Measurements from ENCODE around the gene HERPUD1.

The HERPUD1 gene

DNA sequence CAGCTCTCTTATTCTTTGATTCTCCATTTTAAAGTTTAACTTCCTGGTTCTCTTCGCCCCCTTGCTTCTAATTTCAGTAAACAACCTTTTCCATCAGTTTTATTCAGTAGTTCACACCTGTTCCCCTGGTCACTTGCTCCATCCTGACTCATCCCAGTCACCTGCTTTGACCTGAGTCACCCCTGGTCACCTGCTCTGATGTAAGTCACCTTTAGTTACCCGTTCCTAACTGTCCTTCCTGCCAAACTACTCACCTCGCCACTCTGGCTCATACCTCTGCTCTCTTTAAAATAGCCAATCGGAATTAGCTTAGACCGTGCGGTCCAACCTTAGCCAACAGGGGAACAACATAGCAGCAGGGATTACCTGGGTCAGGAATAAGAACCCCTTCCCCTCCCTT, 52.7 kb downstream of the HERPUD1 start:
- no peak for ATAC-seq

DNA sequence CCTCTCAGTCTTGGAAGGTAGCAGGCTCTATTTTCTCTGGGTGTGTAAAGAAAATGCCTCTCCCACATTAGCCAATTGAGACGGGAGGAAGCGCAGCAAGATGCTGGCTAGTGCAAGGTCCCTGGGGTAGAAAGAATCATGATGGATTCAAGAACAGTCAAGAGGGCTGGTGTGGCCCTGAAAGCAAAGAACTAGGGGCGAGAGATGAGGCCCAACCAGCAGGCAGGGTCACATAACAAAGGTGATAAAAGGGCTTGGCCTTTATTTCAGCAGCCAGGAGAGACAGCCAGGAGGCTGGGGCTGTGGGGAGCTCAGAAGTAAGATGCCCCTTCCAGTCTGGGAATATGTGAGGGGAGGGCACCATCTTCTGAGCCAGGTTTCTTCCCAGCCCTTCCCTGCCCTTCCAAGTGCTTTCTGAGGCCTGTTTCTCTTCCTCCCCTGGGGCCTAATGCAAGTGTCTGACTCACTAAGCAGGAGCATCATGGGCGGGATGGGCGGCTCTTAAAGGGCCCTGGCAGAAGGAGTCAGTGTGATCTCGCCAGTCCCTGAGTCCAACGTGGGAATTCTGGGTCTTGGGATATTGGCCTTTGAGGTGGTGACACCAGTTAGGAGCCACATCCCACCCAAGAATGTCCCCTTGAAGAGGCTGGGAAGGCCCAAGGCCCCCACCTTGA, 53.5 kb downstream of the HERPUD1 start:
- no peak for TF ChIP-seq ZFP30 (CRISPR knock-in tag; IDR thresholded peaks at IDR 0.05)
- no peak for TF ChIP-seq BACH2 (CRISPR knock-in tag; IDR thresholded peaks at IDR 0.05; ENCODE audit: borderline replicate concordance)
- no peak for TF ChIP-seq ESRRG (CRISPR knock-in tag; IDR thresholded peaks at IDR 0.05)
- no peak for TF ChIP-seq RARB (CRISPR knock-in tag; IDR thresholded peaks at IDR 0.05)
- no peak for TF ChIP-seq PATZ1 (CRISPR knock-in tag; IDR thresholded peaks at IDR 0.05; ENCODE audit: borderline replicate concordance)
- TF ChIP-seq, protein P1, sequence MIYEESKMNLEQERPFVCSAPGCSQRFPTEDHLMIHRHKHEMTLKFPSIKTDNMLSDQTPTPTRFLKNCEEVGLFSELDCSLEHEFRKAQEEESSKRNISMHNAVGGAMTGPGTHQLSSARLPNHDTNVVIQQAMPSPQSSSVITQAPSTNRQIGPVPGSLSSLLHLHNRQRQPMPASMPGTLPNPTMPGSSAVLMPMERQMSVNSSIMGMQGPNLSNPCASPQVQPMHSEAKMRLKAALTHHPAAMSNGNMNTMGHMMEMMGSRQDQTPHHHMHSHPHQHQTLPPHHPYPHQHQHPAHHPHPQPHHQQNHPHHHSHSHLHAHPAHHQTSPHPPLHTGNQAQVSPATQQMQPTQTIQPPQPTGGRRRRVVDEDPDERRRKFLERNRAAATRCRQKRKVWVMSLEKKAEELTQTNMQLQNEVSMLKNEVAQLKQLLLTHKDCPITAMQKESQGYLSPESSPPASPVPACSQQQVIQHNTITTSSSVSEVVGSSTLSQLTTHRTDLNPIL (CRISPR knock-in tag; IDR thresholded peaks at IDR 0.05; ENCODE audit: low read depth), result no peak
- no peak for TF ChIP-seq ZC3H10 (CRISPR knock-in tag; IDR thresholded peaks at IDR 0.05)
- no peak for TF ChIP-seq GLIS3 (CRISPR knock-in tag; IDR thresholded peaks at IDR 0.05)
- TF ChIP-seq CSRNP3 (CRISPR knock-in tag; IDR thresholded peaks at IDR 0.05), result no peak
- no peak for TF ChIP-seq TCF4 (CRISPR knock-in tag; IDR thresholded peaks at IDR 0.05; ENCODE audit: borderline replicate concordance)
- TF ChIP-seq SNAI2 (CRISPR knock-in tag; IDR thresholded peaks at IDR 0.05), result no peak
- TF ChIP-seq ISL1 (CRISPR knock-in tag; IDR thresholded peaks at IDR 0.05), result no peak
- no peak for TF ChIP-seq ARNTL (CRISPR knock-in tag; IDR thresholded peaks at IDR 0.05; ENCODE audit: borderline replicate concordance, low read depth)
- no peak for TF ChIP-seq ZNF8 (CRISPR knock-in tag; IDR thresholded peaks at IDR 0.05)
- no peak for TF ChIP-seq OSR1 (CRISPR knock-in tag; IDR thresholded peaks at IDR 0.05)
- TF ChIP-seq ZNF565 (CRISPR knock-in tag; conservative IDR thresholded peaks at IDR 0.05; ENCODE audit: low read depth), result no peak
- TF ChIP-seq TOX (CRISPR knock-in tag; IDR thresholded peaks at IDR 0.05; ENCODE audit: borderline replicate concordance), result no peak
- no peak for TF ChIP-seq CSDC2 (CRISPR knock-in tag; IDR thresholded peaks at IDR 0.05)
- peak; percentile 73 for ATAC-seq

More for the DNA sequence above, 52.7 kb downstream of the HERPUD1 start:
- TF ChIP-seq CSDC2 (CRISPR knock-in tag; IDR thresholded peaks at IDR 0.05) (no peak), RARB (CRISPR knock-in tag; IDR thresholded peaks at IDR 0.05) (no peak), PPARA (CRISPR knock-in tag; IDR thresholded peaks at IDR 0.05; ENCODE audit: borderline replicate concordance) (no peak), ESRRG (CRISPR knock-in tag; IDR thresholded peaks at IDR 0.05) (no peak), ZNF8 (CRISPR knock-in tag; IDR thresholded peaks at IDR 0.05) (no peak)

- ATAC-seq, result no peak
- TF ChIP-seq ARNTL (CRISPR knock-in tag; IDR thresholded peaks at IDR 0.05; ENCODE audit: borderline replicate concordance, low read depth), result no peak
- no peak for TF ChIP-seq ZNF8 (CRISPR knock-in tag; IDR thresholded peaks at IDR 0.05)
- no peak for TF ChIP-seq PATZ1 (CRISPR knock-in tag; IDR thresholded peaks at IDR 0.05; ENCODE audit: borderline replicate concordance)
- TF ChIP-seq TOX (CRISPR knock-in tag; IDR thresholded peaks at IDR 0.05; ENCODE audit: borderline replicate concordance), result no peak
- TF ChIP-seq PPARA (CRISPR knock-in tag; IDR thresholded peaks at IDR 0.05; ENCODE audit: borderline replicate concordance), result no peak
- TF ChIP-seq OSR1 (CRISPR knock-in tag; IDR thresholded peaks at IDR 0.05), result no peak
- TF ChIP-seq CSDC2 (CRISPR knock-in tag; IDR thresholded peaks at IDR 0.05), result no peak
- TF ChIP-seq GLIS3 (CRISPR knock-in tag; IDR thresholded peaks at IDR 0.05), result no peak
- TF ChIP-seq ZFP3 (CRISPR knock-in tag; IDR thresholded peaks at IDR 0.05), result no peak
- TF ChIP-seq TSHZ2 (CRISPR knock-in tag; IDR thresholded peaks at IDR 0.05), result no peak
- TF ChIP-seq, protein P2, sequence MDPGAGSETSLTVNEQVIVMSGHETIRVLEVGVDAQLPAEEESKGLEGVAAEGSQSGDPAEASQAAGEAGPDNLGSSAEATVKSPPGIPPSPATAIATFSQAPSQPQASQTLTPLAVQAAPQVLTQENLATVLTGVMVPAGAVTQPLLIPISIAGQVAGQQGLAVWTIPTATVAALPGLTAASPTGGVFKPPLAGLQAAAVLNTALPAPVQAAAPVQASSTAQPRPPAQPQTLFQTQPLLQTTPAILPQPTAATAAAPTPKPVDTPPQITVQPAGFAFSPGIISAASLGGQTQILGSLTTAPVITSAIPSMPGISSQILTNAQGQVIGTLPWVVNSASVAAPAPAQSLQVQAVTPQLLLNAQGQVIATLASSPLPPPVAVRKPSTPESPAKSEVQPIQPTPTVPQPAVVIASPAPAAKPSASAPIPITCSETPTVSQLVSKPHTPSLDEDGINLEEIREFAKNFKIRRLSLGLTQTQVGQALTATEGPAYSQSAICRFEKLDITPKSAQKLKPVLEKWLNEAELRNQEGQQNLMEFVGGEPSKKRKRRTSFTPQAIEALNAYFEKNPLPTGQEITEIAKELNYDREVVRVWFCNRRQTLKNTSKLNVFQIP (CRISPR knock-in tag; IDR thresholded peaks at IDR 0.05; ENCODE audit: borderline replicate concordance, low read depth), result no peak
- TF ChIP-seq BACH2 (CRISPR knock-in tag; IDR thresholded peaks at IDR 0.05; ENCODE audit: borderline replicate concordance), result no peak
Measured at GRCh38 chr16:56985962-56986360, 54.0 kb downstream of the HERPUD1 start.

Measured in SK-N-SH treated with all-trans-retinoic acid at 6 μM for 48 hours (cell line).